LNCAP (cell line): ENCODE results near the gene IDE.
A peak's percentile ranks its signal among the peaks of the same experiment; 100 is the strongest.

ENCODE experiments used
- CTCF ChIP-seq: fragments of 450-650 bp; IDR thresholded peaks from 2 replicates; pipeline ENCODE4 v1.5.1; 2017; ENCODE audit warnings: mild to moderate bottlenecking

IDE gene

GRCh38 chr10:92573798-92574547 is at the start of gene IDE:
Gene IDE (minus strand): TSS chr10:92574093. CDS start chr10:92574019, 74 bp downstream.
- peak; percentile 84 for TF ChIP-seq CTCF

GRCh38 chr10:92619368-92619767 is 45.5 kb upstream of the IDE start:
- no peak for TF ChIP-seq CTCF

- no peak for TF ChIP-seq CTCF
These were observed 41.6 kb upstream of the IDE start for GRCh38 chr10:92615515-92615914.

GRCh38 chr10:92604841-92605240 is 30.9 kb upstream of the IDE start:
- no peak for TF ChIP-seq CTCF

DNA sequence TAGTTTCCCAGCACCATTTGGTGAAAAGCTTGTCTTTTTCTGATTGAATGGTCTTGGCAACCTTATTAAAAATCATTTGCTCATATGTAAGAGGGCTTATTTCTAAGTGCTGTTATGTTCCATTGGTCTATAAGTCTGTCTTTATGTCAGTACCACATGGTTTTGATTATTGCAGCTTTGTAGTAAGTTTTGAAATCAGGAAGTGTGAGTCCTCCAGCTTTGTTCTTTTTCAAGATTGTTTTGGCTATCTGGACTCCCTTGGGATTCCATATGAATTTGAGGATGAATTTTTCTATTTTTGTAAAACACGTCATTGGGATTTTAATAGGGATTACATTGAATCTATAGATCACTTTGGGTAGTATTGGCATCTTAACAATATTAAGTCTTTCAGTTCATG is 24.4 kb upstream of the IDE start:
- no peak for TF ChIP-seq CTCF

DNA sequence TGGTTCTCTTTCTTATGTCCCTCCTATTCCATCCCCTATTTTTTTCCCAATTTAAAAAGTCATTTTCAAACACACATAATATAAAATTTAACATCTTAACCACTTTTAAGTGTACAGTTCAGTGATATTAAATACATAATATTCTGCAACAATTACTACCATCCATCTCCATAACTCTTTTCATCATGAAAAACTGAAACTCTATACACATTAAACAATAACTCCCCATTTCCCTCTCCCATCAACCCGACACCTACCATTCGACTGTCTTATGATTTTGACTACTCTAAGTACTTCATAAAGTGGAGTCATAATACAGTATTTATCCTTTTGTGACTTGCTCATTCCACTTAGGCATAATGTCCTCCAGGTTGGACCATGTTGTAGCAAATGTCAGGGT is 21.6 kb upstream of the IDE start:
- TF ChIP-seq CTCF = no peak

DNA sequence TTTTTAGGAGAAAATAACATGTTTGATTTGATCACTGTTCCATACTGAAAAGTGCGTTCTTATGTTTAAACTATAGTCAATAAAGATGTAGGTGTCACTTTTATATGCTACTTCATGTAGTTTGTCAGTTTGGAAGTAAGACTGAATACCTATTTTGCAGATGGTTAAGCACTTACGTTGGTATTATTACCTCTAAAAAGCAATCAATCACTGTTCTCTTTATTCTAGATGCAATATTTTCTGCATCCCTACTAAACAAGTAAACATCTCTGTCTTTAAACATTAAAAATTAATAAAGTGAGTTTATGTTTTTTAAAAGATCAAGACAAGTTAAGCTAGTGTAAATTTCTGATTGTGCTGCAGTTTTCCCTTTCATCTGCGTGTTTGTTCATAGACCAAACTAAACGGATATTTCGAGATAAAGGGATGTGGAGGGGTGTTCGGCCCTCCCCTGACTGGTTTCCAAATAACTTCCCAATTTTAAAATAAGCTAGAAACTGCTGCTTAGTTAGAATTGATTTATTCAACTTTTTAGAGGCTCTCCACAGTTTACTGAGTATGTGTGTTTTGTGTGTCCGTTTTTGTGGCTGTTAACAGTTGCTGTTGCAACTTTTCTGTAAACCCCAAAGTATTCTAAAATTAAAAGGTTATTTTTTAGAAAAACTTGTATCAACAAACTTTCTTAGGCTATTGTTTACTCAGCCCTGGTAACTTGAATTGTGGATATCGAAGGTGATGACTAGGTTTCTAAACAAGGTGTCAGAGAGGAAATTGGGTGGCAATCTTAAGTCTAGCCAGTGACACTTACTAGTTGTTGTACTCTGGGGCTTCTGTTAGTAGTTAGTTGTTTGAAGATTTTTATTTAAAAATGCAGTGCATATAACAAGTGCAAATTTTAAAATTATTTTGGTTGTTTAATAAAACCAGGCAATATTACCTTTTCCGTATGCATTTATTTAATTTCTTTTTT is 20.0 kb upstream of the IDE start:
- TF ChIP-seq CTCF = no peak
